Spleen (tissue), 7 donors: ENCODE data around the gene DNAJC16.

ENCODE experiments used
- CTCF ChIP-seq, 11 experiments: fragments of 200-600 bp in 7 of 11; fragments of 450-650 bp in 4 of 11; sonication (generic) in 4 of 11; IDR thresholded peaks in 8 of 11; conservative IDR thresholded peaks in 3 of 11; 1 replicate in 7 of 11; 2 replicates in 4 of 11; pipeline versions ENCODE4 v1.4.0 to v1.8.0; 2016 to 2021; ENCODE audit warnings: antibody characterized with exemption in 11 of 11, inconsistent platforms in 4 of 11, mild to moderate bottlenecking in 1 of 11
- POLR2A ChIP-seq, 3 donors: fragments of 450-650 bp; IDR thresholded peaks; one replicate each; pipeline ENCODE4 v1.5.1; 2017; ENCODE audit warnings: antibody characterized with exemption in 3 of 3, mild to moderate bottlenecking in 1 of 3
- POLR2AphosphoS5 ChIP-seq, 3 donors: sonication (generic); formaldehyde crosslinking; IDR thresholded peaks; one replicate each; pipeline ENCODE4 v1.5.1; 2017; ENCODE audit warnings: antibody characterized with exemption in 3 of 3
- donor health status: DM: no; HTN: no; CAD: no; lungs with moderate emphysema.
- donor health status: DM: no; HTN: no; CAD: no.
- donor health status: DM: no; HTN: no; CAD: no.

GRCh38 chr1:15618655-15619525 is 92.2 kb downstream of the DNAJC16 start:
- TF ChIP-seq POLR2A (IDR thresholded peaks at IDR 0.05): no peak
- TF ChIP-seq POLR2AphosphoS5 (IDR thresholded peaks at IDR 0.05): no peak
- no peak for TF ChIP-seq CTCF (IDR thresholded peaks at IDR 0.05 in 8 of 11, conservative IDR thresholded peaks at IDR 0.05 in 3 of 11)
